Measurements from ENCODE around the gene HSD11B1. TPM values are rescaled to one million over a fixed set of nuclear protein-coding genes. Genes with fewer than 3 reads are reported as not detected.
A peak's percentile ranks its signal among the peaks of the same experiment; 100 is the strongest.

Gene HSD11B1
- polyA plus RNA-seq, 6 donors from 2014 or later = not detected

DNA sequence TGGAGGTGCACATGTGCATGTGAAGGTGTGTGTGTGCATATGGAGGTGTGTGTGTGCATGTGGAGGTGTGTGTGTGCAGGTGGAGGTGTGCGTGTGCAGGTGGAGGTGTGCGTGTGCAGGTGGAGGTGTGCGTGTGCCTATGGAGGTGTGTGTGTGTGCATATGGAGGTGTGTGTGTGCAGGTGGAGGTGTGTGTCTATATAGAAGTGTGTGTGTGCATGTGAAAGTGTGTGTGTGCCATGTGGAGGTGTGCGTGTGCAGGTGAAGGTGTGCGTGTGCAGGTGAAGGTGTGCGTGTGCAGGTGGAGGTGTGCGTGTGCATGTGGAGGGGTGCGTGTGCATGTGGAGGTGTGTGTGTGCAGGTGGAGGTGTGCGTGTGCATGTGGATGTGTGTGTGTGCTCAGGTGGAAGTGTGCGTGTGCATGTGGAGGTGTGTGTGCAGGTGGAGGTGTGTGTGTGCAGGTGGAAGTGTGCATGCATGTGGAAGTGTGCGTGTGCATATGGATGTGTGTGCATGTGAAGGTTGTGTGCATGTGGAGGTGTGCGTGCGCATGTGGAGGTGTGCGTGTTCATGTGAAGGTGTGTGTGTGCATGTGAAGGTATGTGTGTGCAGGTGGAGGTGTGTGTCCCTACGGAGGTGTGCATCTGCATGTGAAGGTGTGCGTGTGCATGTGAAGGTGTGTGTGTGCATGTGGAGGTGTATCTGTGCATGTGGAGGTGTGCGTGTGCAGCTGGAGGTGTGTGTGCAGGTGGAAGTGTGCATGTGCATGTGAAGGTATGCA is 66.2 kb downstream of the HSD11B1 start:
- Mint-ChIP-seq H3K9me3 (no peaks in the 10 kb centered on the region), H3K36me3 (peaks cover 29 to 39% of the 10 kb centered on the region in 2 donors), H3K27ac (no peak overlapping the region), H3K27me3 (no peaks in the 10 kb centered on the region), H3K4me3 (no peak overlapping the region), H3K4me1 (peaks cover 10 to 35% (median 30%) of the 10 kb centered on the region in 3 donors)
- ATAC-seq (ENCODE audit: low read depth in 2 of 2) (no peak), DNase-seq (no peak)

- ATAC-seq (ENCODE audit: low read depth in 2 of 2) = no peak
- Mint-ChIP-seq H3K27me3 (no peaks in the 10 kb centered on the region), H3K36me3 (peaks cover 23 to 26% of the 10 kb centered on the region in 2 donors), H3K4me3 (no peak overlapping the region), H3K9me3 (no peaks in the 10 kb centered on the region), H3K27ac (peak overlapping the region in 1 of 6 donors; percentile 31), H3K4me1 (peaks cover 0 to 22% (median 20%) of the 10 kb centered on the region in 3 donors)
- no peak for DNase-seq
These were observed 67.5 kb downstream of the HSD11B1 start for GRCh38 chr1:209772126-209772525.

GRCh38 chr1:209774592-209774991 is 69.9 kb downstream of the HSD11B1 start:
- ATAC-seq (ENCODE audit: low read depth in 2 of 2) (peak; percentile 80 to 88), DNase-seq (peak; percentile 25)
- H3K27me3 Mint-ChIP-seq = no peaks in the 10 kb centered on the region
- peak overlapping the region in 5 of 6 donors; percentile 49 to 91 (median 79) for H3K27ac Mint-ChIP-seq
- no peaks in the 10 kb centered on the region for H3K9me3 Mint-ChIP-seq
- H3K4me1 Mint-ChIP-seq = peaks cover 0 to 11% (median 10%) of the 10 kb centered on the region in 3 donors
- peak overlapping the region in 7 of 8 donors; percentile 66 to 85 (median 75) for H3K4me3 Mint-ChIP-seq
- H3K36me3 Mint-ChIP-seq = peaks cover 19 to 28% of the 10 kb centered on the region in 2 donors

DNA sequence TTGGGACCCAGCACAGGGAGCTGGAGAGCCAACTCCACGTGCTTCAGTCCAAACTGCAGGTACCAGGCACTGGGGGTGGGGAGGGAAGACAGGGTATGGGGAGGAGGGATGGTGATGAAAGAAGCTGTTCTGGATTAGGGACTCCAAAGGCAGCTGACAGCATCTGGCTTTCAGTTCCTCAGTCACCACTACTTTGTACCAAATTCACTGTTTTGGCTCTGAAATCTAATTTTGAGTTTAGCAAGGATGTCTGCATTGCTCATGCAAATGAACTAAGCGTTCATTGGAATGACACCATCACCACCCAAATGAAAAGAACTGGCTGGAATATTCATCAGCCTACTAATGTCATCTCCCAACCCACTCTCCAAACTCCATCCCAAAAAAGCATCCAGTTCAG is 71.0 kb downstream of the HSD11B1 start:
- DNase-seq (no peak), ATAC-seq (ENCODE audit: low read depth in 2 of 2) (peak in 1 of 2 donors; percentile 30)
- Mint-ChIP-seq H3K27me3 (no peaks in the 10 kb centered on the region), H3K9me3 (no peaks in the 10 kb centered on the region), H3K36me3 (peaks cover 24 to 31% of the 10 kb centered on the region in 2 donors), H3K27ac (peak overlapping the region in 3 of 6 donors; percentile 24 to 95 (median 44)), H3K4me3 (peak overlapping the region in 7 of 8 donors; percentile 13 to 85 (median 68)), H3K4me1 (peaks cover 0 to 11% (median 8%) of the 10 kb centered on the region in 3 donors)

DNA sequence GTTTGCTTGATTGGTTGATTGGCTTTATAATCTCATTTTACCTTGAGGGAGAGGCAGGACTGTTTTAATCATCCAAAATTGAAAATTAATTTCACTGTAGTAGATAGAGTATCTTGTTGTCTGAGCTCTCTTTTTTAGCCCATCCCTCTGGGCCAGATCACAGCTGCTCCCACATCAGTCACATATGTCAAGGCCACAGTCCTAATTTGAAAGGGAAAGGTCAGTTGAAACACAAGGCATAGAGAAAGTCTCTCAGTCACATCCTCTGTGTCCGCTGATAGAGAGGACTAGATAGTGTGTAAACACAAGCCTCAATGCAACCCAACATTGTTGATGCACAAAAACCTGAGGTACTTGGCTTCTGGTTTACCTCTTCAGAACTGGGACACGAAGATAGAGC is 72.9 kb downstream of the HSD11B1 start:
- H3K36me3 Mint-ChIP-seq = peaks cover 30 to 35% of the 10 kb centered on the region in 2 donors
- no peak overlapping the region for H3K27ac Mint-ChIP-seq
- ATAC-seq (ENCODE audit: low read depth in 2 of 2) = no peak
- H3K4me3 Mint-ChIP-seq = peak overlapping the region in 1 of 8 donors; percentile 22
- H3K9me3 Mint-ChIP-seq = no peaks in the 10 kb centered on the region
- H3K27me3 Mint-ChIP-seq = no peaks in the 10 kb centered on the region
- no peak for DNase-seq
- H3K4me1 Mint-ChIP-seq = peaks cover 0 to 14% (median 13%) of the 10 kb centered on the region in 3 donors

- H3K27me3 Mint-ChIP-seq = no peaks in the 10 kb centered on the region
- peaks cover 0 to 19% (median 15%) of the 10 kb centered on the region in 3 donors for H3K4me1 Mint-ChIP-seq
- ATAC-seq (ENCODE audit: low read depth in 2 of 2) (no peak), DNase-seq (no peak)
- peak overlapping the region in 2 of 6 donors; percentile 15 to 36 for H3K27ac Mint-ChIP-seq
- H3K9me3 Mint-ChIP-seq = no peaks in the 10 kb centered on the region
- peaks cover 32 to 36% of the 10 kb centered on the region in 2 donors for H3K36me3 Mint-ChIP-seq
- H3K4me3 Mint-ChIP-seq = no peak overlapping the region
These were observed 73.5 kb downstream of the HSD11B1 start for GRCh38 chr1:209778102-209778501.

DNA sequence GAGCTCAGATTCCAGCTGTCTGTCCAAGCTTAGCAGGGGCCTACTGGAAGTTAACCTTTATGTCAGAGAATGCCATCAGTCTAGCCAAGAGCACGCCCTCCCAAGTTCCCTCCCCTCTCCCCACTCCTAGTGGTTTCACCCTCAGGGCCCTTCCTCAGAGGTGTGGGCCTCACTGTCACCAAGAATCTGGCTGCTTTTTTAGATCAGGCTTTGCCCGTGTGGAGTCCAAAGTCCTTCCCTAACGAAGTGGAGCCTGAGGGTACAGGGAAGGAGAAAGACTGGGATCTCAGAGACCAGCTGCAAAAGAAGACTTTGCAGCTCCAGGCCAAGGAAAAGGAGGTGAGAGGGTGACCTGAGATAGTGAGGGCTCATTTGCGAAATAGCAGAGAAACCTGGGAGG is 75.6 kb downstream of the HSD11B1 start:
- Mint-ChIP-seq H3K36me3 (peaks cover 21% of the 10 kb centered on the region in 2 donors), H3K27me3 (no peaks in the 10 kb centered on the region), H3K9me3 (peaks cover 0 to 3% (median 0%) of the 10 kb centered on the region in 7 donors), H3K4me1 (peaks cover 10 to 40% (median 36%) of the 10 kb centered on the region in 3 donors), H3K27ac (peak overlapping the region in 4 of 6 donors; percentile 56 to 89 (median 71)), H3K4me3 (no peak overlapping the region)
- ATAC-seq (ENCODE audit: low read depth in 2 of 2) (no peak), DNase-seq (no peak)

DNA sequence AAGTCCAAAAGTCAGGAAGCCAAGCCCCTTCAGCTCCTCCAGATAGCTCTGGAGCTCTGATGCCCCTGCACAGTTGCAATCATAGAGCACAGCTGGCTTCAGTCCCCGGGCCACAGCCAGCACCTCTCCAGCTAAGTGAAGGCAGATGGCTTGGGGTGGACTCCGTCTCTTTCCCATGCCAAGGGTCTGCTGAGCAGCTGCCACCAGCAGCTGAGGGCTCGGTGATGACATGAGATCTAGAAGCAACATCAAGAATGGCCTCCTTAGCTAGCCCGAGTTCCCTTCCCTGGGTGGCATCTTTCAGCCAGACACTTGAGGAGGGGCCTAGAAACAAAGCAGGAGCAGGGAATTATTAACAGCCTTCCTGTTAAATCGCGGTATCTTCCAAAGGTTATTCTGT is 78.7 kb downstream of the HSD11B1 start:
- DNase-seq = no peak
- H3K36me3 Mint-ChIP-seq = peaks cover 12 to 24% of the 10 kb centered on the region in 2 donors
- H3K4me1 Mint-ChIP-seq = peaks cover 10 to 35% (median 29%) of the 10 kb centered on the region in 3 donors
- peak overlapping the region in 3 of 6 donors; percentile 5 to 99 (median 97) for H3K27ac Mint-ChIP-seq
- peak overlapping the region in 7 of 8 donors; percentile 88 to 98 (median 97) for H3K4me3 Mint-ChIP-seq
- H3K9me3 Mint-ChIP-seq = peaks cover 0 to 7% (median 0%) of the 10 kb centered on the region in 7 donors
- H3K27me3 Mint-ChIP-seq = peaks cover 0 to 17% (median 15%) of the 10 kb centered on the region in 3 donors
- ATAC-seq (ENCODE audit: low read depth in 2 of 2) = no peak

Other genes starting within 250 kb of the HSD11B1 start
- gene CAMK1G, start 121.1 kb upstream of the HSD11B1 start, polyA plus RNA-seq (ENCODE audit: low read depth in 6 of 6) = not detected
- gene LAMB3, start 52.4 kb upstream of the HSD11B1 start, polyA plus RNA-seq (ENCODE audit: low read depth in 6 of 6) = not detected
- gene G0S2, start 29.4 kb upstream of the HSD11B1 start, polyA plus RNA-seq (ENCODE audit: low read depth in 6 of 6) = 1 to 10 TPM in 2 of 6 donors, not detected in 4; 1.4 to 4.7 TPM
- 100 to 1,000 TPM; 161 to 281 (median 243) TPM for gene TRAF3IP3, start 51.2 kb downstream of the HSD11B1 start, polyA plus RNA-seq (ENCODE audit: low read depth in 6 of 6)
- 1 to 10 TPM in 1 of 6 donors, under 1 TPM in 5; 0.45 to 1.9 (median 0.66) TPM for gene C1orf74, start 79.7 kb downstream of the HSD11B1 start, polyA plus RNA-seq (ENCODE audit: low read depth in 6 of 6)
- gene IRF6, start 101.3 kb downstream of the HSD11B1 start, polyA plus RNA-seq (ENCODE audit: low read depth in 6 of 6) = 1 to 10 TPM in 4 of 6 donors, under 1 TPM in 1, not detected in 1; 0.54 to 2.4 (median 1.8) TPM
- gene UTP25, start 123.1 kb downstream of the HSD11B1 start, polyA plus RNA-seq (ENCODE audit: low read depth in 6 of 6) = 10 to 100 TPM in 1 of 6 donors, 1 to 10 TPM in 5; 4.1 to 11.9 (median 6.8) TPM
- not detected for gene SYT14, start 233.4 kb downstream of the HSD11B1 start, polyA plus RNA-seq (ENCODE audit: low read depth in 6 of 6)

Data from naive B cell (primary cell).